Stimulated activated CD8-positive, alpha-beta memory T cell treated with anti-CD3 and anti-CD28 coated beads, Interleukin-15, amount 100 ng/mL, for 4 hours (primary cell): Measurements from ENCODE around the gene BTBD8.

ENCODE experiments used
- DNase-seq, 2 donors: peaks; one replicate each; pipeline ENCODE4 v3.0.0-alpha.2; 2020; ENCODE audit warnings: low read depth in 2 of 2

Gene BTBD8

GRCh38 chr1:92091625-92092024 is 11.5 kb downstream of the BTBD8 start:
- DNase-seq: no peak

- no peak for DNase-seq
Measured at GRCh38 chr1:92094090-92094489, 13.9 kb downstream of the BTBD8 start.

GRCh38 chr1:92094595-92094994 is 14.4 kb downstream of the BTBD8 start:
- no peak for DNase-seq

- DNase-seq: no peak
Measured at GRCh38 chr1:92095874-92096273, 15.7 kb downstream of the BTBD8 start.

GRCh38 chr1:92096317-92096716 is 16.2 kb downstream of the BTBD8 start:
- no peak for DNase-seq

GRCh38 chr1:92105546-92106081 is 25.5 kb downstream of the BTBD8 start:
- DNase-seq: no peak

- DNase-seq: no peak
Measured at GRCh38 chr1:92108631-92109030, 28.5 kb downstream of the BTBD8 start.

- no peak for DNase-seq
Measured at GRCh38 chr1:92117526-92117925, 37.4 kb downstream of the BTBD8 start.

- no peak for DNase-seq
Measured at GRCh38 chr1:92118826-92119225, 38.7 kb downstream of the BTBD8 start.

- DNase-seq: no peak
Measured at GRCh38 chr1:92123868-92124267, 43.7 kb downstream of the BTBD8 start.

GRCh38 chr1:92125204-92125603 is 45.1 kb downstream of the BTBD8 start:
- no peak for DNase-seq

GRCh38 chr1:92126088-92126487 is 45.9 kb downstream of the BTBD8 start:
- DNase-seq: no peak

- DNase-seq: no peak
Measured at GRCh38 chr1:92134331-92134730, 54.2 kb downstream of the BTBD8 start.

- no peak for DNase-seq
Measured at GRCh38 chr1:92136341-92136740, 56.2 kb downstream of the BTBD8 start.

GRCh38 chr1:92154934-92155333 is 74.8 kb downstream of the BTBD8 start:
- no peak for DNase-seq

- no peak for DNase-seq
Measured at GRCh38 chr1:92159593-92159992, 79.4 kb downstream of the BTBD8 start.

GRCh38 chr1:92165389-92165788 is 85.2 kb downstream of the BTBD8 start:
- DNase-seq: no peak

- DNase-seq: no peak
Measured at GRCh38 chr1:92167151-92167550, 87.0 kb downstream of the BTBD8 start.

GRCh38 chr1:92168657-92169056 is 88.5 kb downstream of the BTBD8 start:
- no peak for DNase-seq

- no peak for DNase-seq
Measured at GRCh38 chr1:92169214-92170005, 89.3 kb downstream of the BTBD8 start.

- DNase-seq: no peak
Measured at GRCh38 chr1:92184632-92185031, 104.5 kb downstream of the BTBD8 start.

- no peak for DNase-seq
Measured at GRCh38 chr1:92186081-92186480, 105.9 kb downstream of the BTBD8 start.

GRCh38 chr1:92188436-92189255 is 108.5 kb downstream of the BTBD8 start:
- DNase-seq: no peak
